GM21737 (cell line): ENCODE data around the gene CNIH1.
"Not testable (repeated sequence)": the region's sequence is repeated elsewhere in the genome, so short reads cannot be mapped to it uniquely, and the experiment has no call there.

Experiments
- ATAC-seq: cut with Tn5 transposase; IDR thresholded peaks from one replicate; pipeline ENCODE4 v1.9.1; 2021; ENCODE audit warnings: mild to moderate bottlenecking, moderate library complexity; ENCODE audit not compliant: unreplicated experiment

CNIH1 gene

GRCh38 chr14:54435500-54435981 lies 5.6 kb downstream of the CNIH1 start:
- ATAC-seq = no peak

- ATAC-seq = no peak
These were observed 12.6 kb downstream of the CNIH1 start for GRCh38 chr14:54428527-54428926.

GRCh38 chr14:54427871-54428270 lies 13.3 kb downstream of the CNIH1 start:
- no peak for ATAC-seq

DNA sequence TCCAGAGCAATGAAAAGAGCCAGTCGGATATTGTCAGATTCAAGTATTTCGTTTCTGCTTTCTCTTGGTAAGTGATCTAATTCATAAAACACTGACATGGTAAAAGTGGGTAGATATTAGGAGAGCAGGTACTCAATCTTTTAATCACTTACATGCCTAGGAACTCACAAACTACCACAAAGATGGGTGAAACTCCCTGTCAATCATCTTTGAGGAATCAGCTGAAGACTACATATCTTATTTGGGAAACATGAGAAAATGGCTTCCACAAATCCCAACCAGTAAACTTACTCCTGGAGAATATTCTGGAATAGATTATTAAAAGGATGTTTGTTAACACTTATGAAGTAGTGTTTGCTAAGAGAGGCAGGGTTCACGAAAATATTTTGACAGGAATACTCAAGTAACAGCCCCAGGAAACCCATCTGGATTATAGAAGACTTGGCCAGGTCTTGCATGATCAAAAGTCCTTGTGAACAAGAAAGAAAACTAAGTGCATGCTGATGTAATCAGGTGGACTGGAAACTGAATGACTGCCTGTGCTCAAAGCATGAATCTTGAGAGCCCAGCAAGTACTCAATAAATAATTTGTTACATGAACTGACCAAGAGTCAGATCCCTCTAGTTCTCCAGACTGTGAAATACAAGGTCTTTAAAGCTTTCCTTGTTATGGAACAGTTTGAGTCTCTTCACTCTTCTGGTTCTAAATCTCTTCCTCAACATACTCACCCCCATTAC lies 15.5 kb downstream of the CNIH1 start:
- no peak for ATAC-seq

- no peak for ATAC-seq
These were observed 16.1 kb downstream of the CNIH1 start for GRCh38 chr14:54425068-54425467.

GRCh38 chr14:54424479-54424901 lies 16.7 kb downstream of the CNIH1 start:
- no peak for ATAC-seq

GRCh38 chr14:54423991-54424390 lies 17.2 kb downstream of the CNIH1 start:
- no peak for ATAC-seq

DNA sequence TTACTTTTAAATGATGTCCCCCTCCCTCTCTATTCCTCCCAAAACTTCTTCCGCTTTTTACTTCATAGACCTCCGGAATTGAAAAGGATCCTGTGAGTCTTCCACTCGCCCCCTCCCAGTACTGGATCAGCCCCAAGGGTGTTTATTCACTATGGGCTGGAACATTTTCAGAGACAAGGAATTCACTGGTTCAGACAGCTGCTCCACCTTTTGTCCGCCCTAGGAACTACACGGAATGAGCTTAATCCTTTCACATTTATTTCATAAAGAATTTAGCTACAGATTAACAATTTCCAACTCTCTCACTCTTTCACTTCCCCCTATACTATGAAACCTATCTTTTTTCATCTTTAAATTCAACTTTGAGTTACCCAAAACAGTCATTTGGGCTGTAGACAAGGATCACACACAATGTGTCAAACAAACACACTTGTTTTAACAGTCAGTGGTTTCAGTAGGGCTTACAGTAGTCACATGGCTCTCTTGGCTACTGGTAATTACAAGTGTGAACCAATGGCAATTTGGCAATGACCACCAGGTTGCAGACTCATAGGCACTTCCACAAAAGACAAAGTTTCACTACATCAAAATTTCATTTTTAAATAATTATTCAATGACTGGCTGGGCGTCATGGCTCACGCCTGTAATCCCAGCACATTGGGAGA lies 20.6 kb downstream of the CNIH1 start:
- ATAC-seq = no peak

DNA sequence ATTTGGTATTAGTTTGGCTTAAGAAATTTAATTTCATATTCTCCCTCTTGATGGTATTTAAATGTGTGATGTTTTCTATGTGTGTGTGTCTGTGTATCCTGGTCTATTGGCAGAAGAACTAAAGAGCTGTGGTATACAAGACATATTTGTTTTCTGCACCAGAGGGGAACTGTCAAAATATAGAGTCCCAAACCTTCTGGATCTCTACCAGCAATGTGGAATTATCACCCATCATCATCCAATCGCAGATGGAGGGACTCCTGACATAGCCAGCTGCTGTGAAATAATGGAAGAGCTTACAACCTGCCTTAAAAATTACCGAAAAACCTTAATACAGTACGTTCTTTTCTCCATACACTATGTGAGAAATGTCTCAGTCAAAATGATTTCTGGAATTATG lies 29.8 kb downstream of the CNIH1 start:
- ATAC-seq = no peak

DNA sequence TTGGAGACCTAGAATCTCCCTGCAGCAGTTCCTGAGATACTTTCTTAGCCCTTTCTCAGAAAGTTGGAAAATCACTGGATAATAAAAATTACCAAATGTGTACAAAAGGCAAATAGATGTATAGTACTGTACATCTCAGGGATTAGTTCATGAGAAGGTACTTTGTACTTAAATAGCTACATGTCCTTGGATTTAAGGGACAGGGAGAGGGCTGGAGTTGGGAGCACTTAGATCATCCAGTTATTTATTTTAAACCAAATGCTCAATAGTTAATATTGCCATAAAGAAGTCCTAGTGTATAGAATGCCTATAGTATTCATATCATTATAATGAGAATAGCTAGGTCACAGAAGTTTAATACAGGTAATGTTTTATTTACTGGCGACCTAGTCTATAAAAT lies 31.0 kb downstream of the CNIH1 start:
- no peak for ATAC-seq

DNA sequence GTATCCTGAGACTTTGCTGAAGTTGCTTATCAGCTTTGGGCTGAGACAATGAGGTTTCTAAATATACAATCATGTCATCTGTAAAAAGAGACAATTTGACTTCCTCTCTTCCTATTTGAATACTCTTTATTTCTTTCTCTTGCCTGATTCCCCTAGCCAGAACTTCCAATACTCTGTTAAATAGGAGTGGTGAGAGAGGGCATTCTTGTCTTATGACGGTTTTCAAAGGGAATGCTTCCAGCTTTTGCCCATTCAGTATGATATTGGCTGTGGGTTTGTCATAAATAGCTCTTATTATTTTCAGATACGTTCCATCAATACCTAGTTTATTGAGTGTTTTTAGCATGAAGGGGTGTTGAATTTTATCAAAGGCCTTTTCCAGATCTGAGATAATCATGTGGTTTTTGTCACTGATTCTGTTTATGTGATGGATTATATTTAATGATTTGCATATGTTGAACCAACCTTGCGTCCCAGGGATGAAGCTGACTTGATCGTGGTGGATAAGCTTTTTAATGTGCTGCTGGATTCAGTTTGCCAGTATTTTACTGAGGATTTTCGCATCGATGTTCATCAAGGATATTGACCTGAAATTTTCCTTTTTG lies 37.7 kb downstream of the CNIH1 start:
- ATAC-seq = not testable (repeated sequence)

- ATAC-seq = no peak
These were observed 41.6 kb downstream of the CNIH1 start for GRCh38 chr14:54399560-54399959.

DNA sequence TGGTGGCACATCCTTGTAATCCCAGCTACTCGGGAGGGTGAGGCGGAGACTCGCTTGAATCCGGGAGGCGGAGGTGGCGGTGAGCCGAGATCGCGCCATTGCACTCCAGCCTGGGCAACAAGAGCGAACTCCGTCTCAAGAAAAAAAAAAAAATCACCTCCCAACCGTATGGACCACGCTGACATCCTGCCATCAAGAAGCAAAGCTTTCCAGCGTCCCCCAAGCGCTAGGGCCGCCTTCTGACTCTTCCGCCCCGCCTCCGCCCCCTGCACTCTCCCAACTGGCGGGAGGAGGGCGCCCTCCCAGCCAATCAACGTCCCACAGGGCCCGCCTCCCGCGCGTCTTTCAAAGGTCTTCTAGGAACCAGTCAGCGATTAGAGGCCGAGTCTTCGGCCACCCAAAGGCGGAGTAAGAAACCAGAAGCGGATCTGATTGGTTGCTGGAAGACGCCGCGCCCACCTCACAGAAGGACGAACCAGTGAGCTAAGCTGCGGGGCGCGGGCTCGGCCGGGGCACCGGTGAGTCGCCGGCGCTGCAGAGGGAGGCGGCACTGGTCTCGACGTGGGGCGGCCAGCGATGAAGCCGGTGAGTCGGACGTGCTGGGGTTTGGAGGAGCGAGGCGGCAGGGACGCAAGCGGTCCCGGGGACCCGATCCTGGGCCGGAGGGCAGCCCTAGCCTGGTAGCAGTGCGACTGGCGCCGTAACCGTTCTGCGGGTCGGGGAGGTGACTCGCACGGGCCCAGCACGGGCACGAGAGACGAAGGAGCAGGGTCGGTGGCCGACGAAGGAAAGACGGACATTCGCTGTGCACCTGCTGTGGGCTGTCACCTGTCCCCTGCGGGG lies 44.5 kb downstream of the CNIH1 start, which contains the start of gene CDKN3:
TSS of gene CDKN3 (plus strand) at position 515 of the 843 bp plus-strand sequence. CDS start at position 577, 62 bp downstream.
- peak; percentile 97 for ATAC-seq

DNA sequence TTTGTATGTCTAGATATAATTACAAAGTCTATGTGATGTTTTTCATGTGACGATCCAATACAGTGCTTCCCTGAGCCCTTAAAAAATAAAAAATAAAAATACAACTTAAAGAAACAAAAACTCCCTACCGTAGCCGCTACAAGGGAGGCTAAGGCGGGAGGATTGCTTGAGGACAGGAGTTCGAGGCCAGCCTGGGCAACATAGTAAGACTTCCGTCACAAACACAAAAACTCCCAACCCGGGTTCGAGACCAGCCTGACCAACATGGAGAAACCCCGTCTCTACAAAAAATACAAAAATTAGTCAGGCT lies 45.0 kb downstream of the CNIH1 start:
- ATAC-seq = no peak

GRCh38 chr14:54395716-54396115 lies 45.5 kb downstream of the CNIH1 start:
- no peak for ATAC-seq

DNA sequence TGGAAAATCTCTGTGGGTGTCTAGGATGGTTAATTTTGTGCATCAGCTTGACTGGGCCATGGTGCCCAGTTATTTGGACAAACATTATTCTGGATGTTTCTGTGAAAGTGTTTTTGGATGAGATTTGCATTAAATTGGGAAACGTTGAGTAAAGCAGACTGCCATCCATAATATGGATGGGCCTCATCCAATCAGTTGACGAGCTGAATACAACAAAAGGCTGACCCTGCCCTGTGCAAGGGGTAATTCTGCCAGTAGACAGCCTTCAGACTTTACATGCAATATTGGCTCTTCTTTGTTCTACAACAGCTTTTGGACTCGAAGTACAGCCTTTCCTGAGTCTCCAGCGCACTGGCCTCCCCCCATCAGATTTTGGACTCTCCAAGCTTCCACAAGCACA lies 45.9 kb downstream of the CNIH1 start:
- ATAC-seq = no peak

DNA sequence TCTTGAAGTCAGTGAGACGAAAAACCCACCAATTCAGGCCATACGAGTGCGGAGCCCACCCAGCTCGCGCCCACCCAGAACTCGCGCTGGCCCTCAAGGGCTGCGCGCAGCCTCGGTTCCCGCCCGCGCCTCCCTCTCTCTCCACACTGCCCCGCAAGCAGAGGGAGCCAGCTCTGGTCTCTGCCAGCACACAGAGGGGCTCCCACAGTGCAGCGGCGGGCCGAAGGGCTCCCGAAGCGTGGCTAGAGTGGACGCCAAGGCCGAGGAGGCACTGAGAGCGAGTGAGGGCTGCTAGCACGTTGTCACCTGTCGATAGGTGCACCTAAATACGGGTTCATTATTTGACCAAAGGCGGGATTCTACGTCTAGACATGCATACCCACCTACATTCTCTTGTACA lies 46.6 kb downstream of the CNIH1 start:
- ATAC-seq = no peak

GRCh38 chr14:54392986-54393884 lies 47.9 kb downstream of the CNIH1 start:
- not testable (repeated sequence) for ATAC-seq

- ATAC-seq = no peak
These were observed 48.9 kb downstream of the CNIH1 start for GRCh38 chr14:54392131-54392859.
